Thyroid gland (tissue), 4 donors: ENCODE measurements around the gene HACL1. TPM values are rescaled to one million over a fixed set of nuclear protein-coding genes. Genes with fewer than 3 reads are reported as not detected.

ENCODE experiments used
- DNase-seq, 2 donors: peaks; one replicate each; pipeline ENCODE4 v3.0.0-alpha.2; 2019
- H3K27ac ChIP-seq, 3 donors: fragments of 200-600 bp; sonication (generic); 1 replicate in 2 of 3; 2 replicates in 1 of 3; pipeline ENCODE4 v1.5.1; 2016 to 2019; ENCODE audit warnings: mild to moderate bottlenecking in 1 of 3, moderate library complexity in 1 of 3
- H3K27me3 ChIP-seq: fragments of 200-600 bp; sonication (generic); one replicate; pipeline ENCODE4 v1.5.1; 2019
- H3K36me3 ChIP-seq, 2 donors: fragments of 200-600 bp; sonication (generic); one replicate each; pipeline ENCODE4 v1.5.1; 2016 to 2019
- H3K4me1 ChIP-seq, 2 donors: fragments of 200-600 bp; sonication (generic); one replicate each; pipeline ENCODE4 v1.5.1; 2017 to 2019
- H3K4me3 ChIP-seq, 3 donors: fragments of 200-600 bp; sonication (generic); replicated peaks in 1 of 3; 1 replicate in 2 of 3; 2 replicates in 1 of 3; pipeline ENCODE4 v1.5.1; 2016; ENCODE audit warnings: mild to moderate bottlenecking in 1 of 3
- H3K9me3 ChIP-seq: fragments of 200-600 bp; sonication (generic); one replicate; pipeline ENCODE4 v1.5.1; 2017
- CTCF ChIP-seq, 6 experiments: fragments of 200-600 bp in 3 of 6; fragments of 450-650 bp in 3 of 6; sonication (generic) in 3 of 6; IDR thresholded peaks; one replicate each; pipeline ENCODE4 v1.5.1; 2016 to 2019; ENCODE audit warnings: antibody characterized with exemption in 6 of 6, mild to moderate bottlenecking in 2 of 6, inconsistent platforms in 1 of 6, moderate library complexity in 1 of 6
- POLR2A ChIP-seq, 2 donors: fragments of 450-650 bp; IDR thresholded peaks; one replicate each; pipeline ENCODE4 v1.6.1; 2017; ENCODE audit warnings: antibody characterized with exemption in 2 of 2, mild to moderate bottlenecking in 2 of 2, moderate library complexity in 1 of 2
- WGBS, 2 donors: methylation state at CpG; one replicate each; pipeline ENCODE4 v1.1.5; 2017; 5-methylcytosine and 5-hydroxymethylcytosine counted together
- intact Hi-C: fragments of 100-400 bp; cut with DNase I; formaldehyde crosslinking; loops from one replicate; pipeline ENCODE4 v1.15.1; 2023
- total RNA-seq, 4 donors: library from RNA; depleted of rRNA; stranded (reverse); fragments of >200 nt; gene quantifications; one replicate each; pipeline ENCODE4 v1.2.3, GENCODE V29; 2016

The HACL1 gene
- total RNA-seq, 4 donors from 2014 or later: 24.2 to 45.0 (median 37.7) TPM

DNA sequence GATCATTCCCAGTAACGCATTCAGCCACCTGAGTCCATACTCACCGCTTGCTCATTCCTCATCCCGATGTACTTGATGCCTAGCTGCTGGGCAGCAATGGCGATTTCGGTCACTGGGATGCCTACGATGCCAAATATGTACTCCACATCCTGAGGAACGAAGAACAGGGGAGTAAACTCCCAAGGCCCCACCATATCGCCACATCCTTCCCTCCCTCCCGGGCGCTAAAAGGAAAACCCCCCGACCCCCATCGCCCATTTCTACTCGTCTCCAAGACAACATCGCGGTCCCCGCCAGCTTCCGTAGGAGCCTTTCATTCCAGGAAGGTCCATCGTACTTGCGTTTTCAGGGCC is 347 bp downstream of the HACL1 start:
- Histone ChIP-seq H3K27ac (peak overlapping the region; percentile 50 to 88 (median 85)), H3K4me3 (peak overlapping the region; percentile 69 to 88 (median 76)), H3K27me3 (no peaks in the 10 kb centered on the region), H3K36me3 (peaks cover 0 to 12% of the 10 kb centered on the region in 2 donors), H3K4me1 (peaks cover 10 to 20% of the 10 kb centered on the region in 2 donors), H3K9me3 (no peaks in the 10 kb centered on the region)
- intact Hi-C loops: no loop called here
- no peak for DNase-seq
- no peak for TF ChIP-seq POLR2A (IDR thresholded peaks at IDR 0.05)
- TF ChIP-seq CTCF (IDR thresholded peaks at IDR 0.05): no peak
- WGBS, 2 donors: 0 to 1% methylated on average over 18 to 19 of the region's 19 CpGs

GRCh38 chr3:15595955-15596354 is 5.4 kb downstream of the HACL1 start:
- intact Hi-C loops: no loop called here
- H3K9me3 ChIP-seq: no peaks in the 10 kb centered on the region
- no peak overlapping the region for H3K27ac ChIP-seq
- no peak overlapping the region for H3K4me3 ChIP-seq
- WGBS, 2 donors: 87 to 89% methylated on average over 2 of the region's 2 CpGs
- no peak for DNase-seq
- peaks cover 10 to 15% of the 10 kb centered on the region in 2 donors for H3K36me3 ChIP-seq
- H3K4me1 ChIP-seq: peaks cover 9 to 10% of the 10 kb centered on the region in 2 donors
- TF ChIP-seq POLR2A (IDR thresholded peaks at IDR 0.05) (no peak), CTCF (IDR thresholded peaks at IDR 0.05) (no peak)
- no peaks in the 10 kb centered on the region for H3K27me3 ChIP-seq

- peaks cover 23 to 26% of the 10 kb centered on the region in 2 donors for H3K36me3 ChIP-seq
- H3K27ac ChIP-seq: no peak overlapping the region
- no peaks in the 10 kb centered on the region for H3K27me3 ChIP-seq
- intact Hi-C loops: no loop called here
- 96 to 98% methylated on average over 8 of the region's 8 CpGs for WGBS, 2 donors
- H3K4me3 ChIP-seq: no peak overlapping the region
- H3K4me1 ChIP-seq: no peaks in the 10 kb centered on the region
- TF ChIP-seq POLR2A (IDR thresholded peaks at IDR 0.05) (no peak), CTCF (IDR thresholded peaks at IDR 0.05) (no peak)
- no peak for DNase-seq
- H3K9me3 ChIP-seq: no peaks in the 10 kb centered on the region
These were observed 8.4 kb downstream of the HACL1 start for GRCh38 chr3:15592968-15593367.

DNA sequence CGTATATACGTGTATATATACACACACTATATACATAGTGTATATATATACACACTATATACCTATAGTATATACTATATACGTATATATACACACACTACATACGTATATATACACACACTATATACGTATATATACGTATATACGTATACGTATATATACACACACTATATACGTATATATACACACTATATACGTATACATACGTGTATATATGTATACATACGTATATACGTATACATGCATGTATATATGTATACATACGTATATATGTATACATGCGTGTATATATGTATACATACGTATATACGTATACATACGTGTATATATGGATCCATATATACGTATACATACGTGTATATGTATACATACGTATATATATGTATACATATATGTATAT is 9.4 kb downstream of the HACL1 start:
- Histone ChIP-seq H3K4me3 (no peak overlapping the region), H3K27ac (no peak overlapping the region), H3K27me3 (no peaks in the 10 kb centered on the region), H3K9me3 (no peaks in the 10 kb centered on the region), H3K4me1 (no peaks in the 10 kb centered on the region), H3K36me3 (peaks cover 23 to 26% of the 10 kb centered on the region in 2 donors)
- TF ChIP-seq CTCF (IDR thresholded peaks at IDR 0.05) (no peak), POLR2A (IDR thresholded peaks at IDR 0.05) (no peak)
- 90 to 91% methylated on average over 21 of the region's 21 CpGs for WGBS, 2 donors
- DNase-seq: no peak
- intact Hi-C loops: no loop called here

- Histone ChIP-seq H3K27me3 (no peaks in the 10 kb centered on the region), H3K9me3 (no peaks in the 10 kb centered on the region), H3K4me3 (no peak overlapping the region), H3K4me1 (no peaks in the 10 kb centered on the region), H3K36me3 (peaks cover 21 to 31% of the 10 kb centered on the region in 2 donors), H3K27ac (no peak overlapping the region)
- TF ChIP-seq POLR2A (IDR thresholded peaks at IDR 0.05) (no peak), CTCF (IDR thresholded peaks at IDR 0.05) (no peak)
- WGBS, 2 donors: 76 to 89% methylated on average over 3 of the region's 3 CpGs
- DNase-seq: no peak
- intact Hi-C loops: no loop called here
These were observed 10.1 kb downstream of the HACL1 start for GRCh38 chr3:15591242-15591641.
